ENCODE measurements around the gene FAIM2. TPM values are rescaled to one million over a fixed set of nuclear protein-coding genes. Genes with fewer than 3 reads are reported as not detected.

Gene FAIM2
- total and polyA plus RNA-seq, 2 donors (not counting 1 experiment from before 2014, with no cell fraction given) = 0.50 to 1.00 TPM

DNA sequence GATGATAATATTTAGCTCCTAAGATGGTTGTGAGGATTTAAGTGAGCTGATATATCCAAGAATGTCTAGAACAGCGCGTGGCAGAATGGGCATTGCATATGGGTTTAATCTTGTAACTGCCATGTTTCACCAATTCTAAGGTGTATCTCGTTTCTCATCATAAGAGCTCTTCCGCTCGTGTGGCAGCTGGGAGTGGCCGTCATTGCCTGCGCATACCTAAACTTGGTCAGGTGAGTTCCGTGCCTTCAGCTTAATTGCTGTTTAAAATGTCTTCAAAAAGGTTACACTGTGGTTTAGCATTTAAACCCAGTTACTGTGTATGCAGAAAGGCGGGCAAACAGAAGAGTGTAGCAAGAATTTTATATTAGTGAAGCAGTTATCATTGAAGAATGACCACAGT is 42.4 kb upstream of the FAIM2 start:
- Histone ChIP-seq H3K9me3 (ENCODE audit: control insufficient read depth, insufficient read depth, low read depth, low read length) (no peaks in the 10 kb centered on the region), H3K27me3 (ENCODE audit: control insufficient read depth, insufficient read depth, low read length) (peaks cover 10% of the 10 kb centered on the region), H4K20me1 (ENCODE audit: control insufficient read depth, extremely low read depth, insufficient read depth, low read length) (no peaks in the 10 kb centered on the region), H3K4me3 (replicated peaks in 1 of 4; ENCODE audit: control extremely low read depth in 1 of 4, insufficient read depth in 1 of 4, low read depth in 3 of 4, low read length in 4 of 4) (no peak overlapping the region), H3K27ac (ENCODE audit: insufficient read depth, low read length) (no peak overlapping the region), H3K9ac (ENCODE audit: insufficient read depth, low read length) (no peak overlapping the region), H3K4me1 (ENCODE audit: control insufficient read depth, extremely low read depth, insufficient read depth, low read length) (no peaks in the 10 kb centered on the region), H3K79me2 (ENCODE audit: control insufficient read depth, insufficient read depth, low read length) (no peaks in the 10 kb centered on the region), H3K4me2 (ENCODE audit: extremely low read depth, insufficient read depth, low read length) (no peak overlapping the region), H3K36me3 (ENCODE audit: control insufficient read depth, insufficient read depth, low read length) (no peaks in the 10 kb centered on the region), H2AFZ (ENCODE audit: low read length) (no peak overlapping the region)
- TF ChIP-seq, protein P1, sequence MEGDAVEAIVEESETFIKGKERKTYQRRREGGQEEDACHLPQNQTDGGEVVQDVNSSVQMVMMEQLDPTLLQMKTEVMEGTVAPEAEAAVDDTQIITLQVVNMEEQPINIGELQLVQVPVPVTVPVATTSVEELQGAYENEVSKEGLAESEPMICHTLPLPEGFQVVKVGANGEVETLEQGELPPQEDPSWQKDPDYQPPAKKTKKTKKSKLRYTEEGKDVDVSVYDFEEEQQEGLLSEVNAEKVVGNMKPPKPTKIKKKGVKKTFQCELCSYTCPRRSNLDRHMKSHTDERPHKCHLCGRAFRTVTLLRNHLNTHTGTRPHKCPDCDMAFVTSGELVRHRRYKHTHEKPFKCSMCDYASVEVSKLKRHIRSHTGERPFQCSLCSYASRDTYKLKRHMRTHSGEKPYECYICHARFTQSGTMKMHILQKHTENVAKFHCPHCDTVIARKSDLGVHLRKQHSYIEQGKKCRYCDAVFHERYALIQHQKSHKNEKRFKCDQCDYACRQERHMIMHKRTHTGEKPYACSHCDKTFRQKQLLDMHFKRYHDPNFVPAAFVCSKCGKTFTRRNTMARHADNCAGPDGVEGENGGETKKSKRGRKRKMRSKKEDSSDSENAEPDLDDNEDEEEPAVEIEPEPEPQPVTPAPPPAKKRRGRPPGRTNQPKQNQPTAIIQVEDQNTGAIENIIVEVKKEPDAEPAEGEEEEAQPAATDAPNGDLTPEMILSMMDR (conservative IDR thresholded peaks at IDR 0.05 in 1 of 2, IDR thresholded peaks at IDR 0.05 in 1 of 2; ENCODE audit: low read depth in 1 of 2, low read length in 2 of 2) = no peak
- no peak for TF ChIP-seq EZH2 (IDR thresholded peaks at IDR 0.05; ENCODE audit: low read length, missing control alignments)
- no peak for DNase-seq (ENCODE audit: low read depth in 2 of 2)

- TF ChIP-seq, protein P1 (conservative IDR thresholded peaks at IDR 0.05 in 1 of 2, IDR thresholded peaks at IDR 0.05 in 1 of 2; ENCODE audit: low read depth in 1 of 2, low read length in 2 of 2) = peak; percentile 85 to 87
- no peak for TF ChIP-seq EZH2 (IDR thresholded peaks at IDR 0.05; ENCODE audit: low read length, missing control alignments)
- no peak overlapping the region for H3K4me2 ChIP-seq (ENCODE audit: extremely low read depth, insufficient read depth, low read length)
- H3K4me3 ChIP-seq (replicated peaks in 1 of 4; ENCODE audit: control extremely low read depth in 1 of 4, insufficient read depth in 1 of 4, low read depth in 3 of 4, low read length in 4 of 4) = no peak overlapping the region
- H3K27ac ChIP-seq (ENCODE audit: insufficient read depth, low read length) = no peak overlapping the region
- DNase-seq (ENCODE audit: low read depth in 2 of 2) = peak; percentile 65 to 79
- no peaks in the 10 kb centered on the region for H4K20me1 ChIP-seq (ENCODE audit: control insufficient read depth, extremely low read depth, insufficient read depth, low read length)
- H3K9me3 ChIP-seq (ENCODE audit: control insufficient read depth, insufficient read depth, low read depth, low read length) = no peaks in the 10 kb centered on the region
- no peaks in the 10 kb centered on the region for H3K36me3 ChIP-seq (ENCODE audit: control insufficient read depth, insufficient read depth, low read length)
- H2AFZ ChIP-seq (ENCODE audit: low read length) = peak overlapping the region; percentile 80
- H3K4me1 ChIP-seq (ENCODE audit: control insufficient read depth, extremely low read depth, insufficient read depth, low read length) = no peaks in the 10 kb centered on the region
- no peaks in the 10 kb centered on the region for H3K79me2 ChIP-seq (ENCODE audit: control insufficient read depth, insufficient read depth, low read length)
- peaks cover 7% of the 10 kb centered on the region for H3K27me3 ChIP-seq (ENCODE audit: control insufficient read depth, insufficient read depth, low read length)
- H3K9ac ChIP-seq (ENCODE audit: insufficient read depth, low read length) = no peak overlapping the region
Measured at GRCh38 chr12:49945394-49946080, 41.8 kb upstream of the FAIM2 start.

DNA sequence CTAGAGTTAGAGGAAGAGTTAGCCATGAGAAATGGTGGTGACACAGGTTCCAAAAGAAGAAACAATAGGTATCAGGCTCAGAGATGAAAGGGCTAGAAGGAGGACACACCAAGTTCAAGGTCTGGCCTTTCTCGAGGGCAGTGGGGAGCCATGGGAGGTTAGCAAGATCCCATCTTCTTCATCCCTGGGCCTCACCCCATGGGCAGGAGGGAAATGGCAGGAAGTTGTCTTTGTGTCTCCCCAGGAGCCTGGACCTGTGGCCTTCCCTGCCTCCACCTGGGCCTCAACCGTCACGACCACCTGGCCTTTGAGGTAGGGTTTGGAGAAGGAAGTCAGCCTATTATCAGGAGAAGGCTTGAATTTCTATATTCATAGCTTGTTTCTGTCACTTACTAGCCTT is 41.0 kb upstream of the FAIM2 start:
- Histone ChIP-seq H3K27me3 (ENCODE audit: control insufficient read depth, insufficient read depth, low read length) (peaks cover 4% of the 10 kb centered on the region), H3K4me1 (ENCODE audit: control insufficient read depth, extremely low read depth, insufficient read depth, low read length) (no peaks in the 10 kb centered on the region), H2AFZ (ENCODE audit: low read length) (no peak overlapping the region), H3K27ac (ENCODE audit: insufficient read depth, low read length) (no peak overlapping the region), H3K36me3 (ENCODE audit: control insufficient read depth, insufficient read depth, low read length) (no peaks in the 10 kb centered on the region), H3K4me3 (replicated peaks in 1 of 4; ENCODE audit: control extremely low read depth in 1 of 4, insufficient read depth in 1 of 4, low read depth in 3 of 4, low read length in 4 of 4) (no peak overlapping the region), H4K20me1 (ENCODE audit: control insufficient read depth, extremely low read depth, insufficient read depth, low read length) (no peaks in the 10 kb centered on the region), H3K4me2 (ENCODE audit: extremely low read depth, insufficient read depth, low read length) (no peak overlapping the region), H3K79me2 (ENCODE audit: control insufficient read depth, insufficient read depth, low read length) (no peaks in the 10 kb centered on the region), H3K9ac (ENCODE audit: insufficient read depth, low read length) (no peak overlapping the region), H3K9me3 (ENCODE audit: control insufficient read depth, insufficient read depth, low read depth, low read length) (no peaks in the 10 kb centered on the region)
- no peak for DNase-seq (ENCODE audit: low read depth in 2 of 2)
- TF ChIP-seq EZH2 (IDR thresholded peaks at IDR 0.05; ENCODE audit: low read length, missing control alignments) = no peak
- TF ChIP-seq, protein P1 (conservative IDR thresholded peaks at IDR 0.05 in 1 of 2, IDR thresholded peaks at IDR 0.05 in 1 of 2; ENCODE audit: low read depth in 1 of 2, low read length in 2 of 2) = no peak

Measured in fibroblast of lung (primary cell).